Medulla oblongata (tissue), 1 donor: ENCODE data around the gene SPTBN4.
A peak's percentile ranks its signal among the peaks of the same experiment; 100 is the strongest.
"Not testable (repeated sequence)": the region's sequence is repeated elsewhere in the genome, so short reads cannot be mapped to it uniquely, and the experiment has no call there.

ENCODE experiments used
- DNase-seq: peaks from one replicate; pipeline ENCODE4 v3.0.0-alpha.2; 2015; ENCODE audit errors: extremely low spot score

The SPTBN4 gene

GRCh38 chr19:40529093-40529954 is 62.5 kb downstream of the SPTBN4 start:
- DNase-seq: peak; percentile 83

- no peak for DNase-seq
Observed at GRCh38 chr19:40530091-40530901, 63.5 kb downstream of the SPTBN4 start.

GRCh38 chr19:40533508-40533907 is 66.7 kb downstream of the SPTBN4 start:
- DNase-seq: no peak

GRCh38 chr19:40534148-40534547 is 67.3 kb downstream of the SPTBN4 start:
- DNase-seq: no peak

GRCh38 chr19:40539070-40539469 is 72.3 kb downstream of the SPTBN4 start:
- DNase-seq: no peak

GRCh38 chr19:40542202-40542859 is 75.5 kb downstream of the SPTBN4 start:
- DNase-seq: peak; percentile 30

- no peak for DNase-seq
Observed at GRCh38 chr19:40543029-40543597, 76.3 kb downstream of the SPTBN4 start.

- not testable (repeated sequence) for DNase-seq
Observed at GRCh38 chr19:40546153-40546841, 79.5 kb downstream of the SPTBN4 start.

- not testable (repeated sequence) for DNase-seq
Observed at GRCh38 chr19:40547190-40547589, 80.4 kb downstream of the SPTBN4 start.

- no peak for DNase-seq
Observed at GRCh38 chr19:40547836-40548235, 81.0 kb downstream of the SPTBN4 start.

GRCh38 chr19:40549007-40549708 is 82.4 kb downstream of the SPTBN4 start:
- DNase-seq: no peak

- no peak for DNase-seq
Observed at GRCh38 chr19:40550951-40551350, 84.2 kb downstream of the SPTBN4 start.

GRCh38 chr19:40552848-40553247 is 86.0 kb downstream of the SPTBN4 start:
- no peak for DNase-seq

GRCh38 chr19:40553885-40554857 is 87.4 kb downstream of the SPTBN4 start:
- DNase-seq: no peak

GRCh38 chr19:40555978-40556689 is 89.3 kb downstream of the SPTBN4 start:
- no peak for DNase-seq

GRCh38 chr19:40556953-40557530 is 90.2 kb downstream of the SPTBN4 start:
- no peak for DNase-seq

- DNase-seq: no peak
Observed at GRCh38 chr19:40559394-40559793, 92.6 kb downstream of the SPTBN4 start.

GRCh38 chr19:40560092-40560507 is 93.3 kb downstream of the SPTBN4 start:
- no peak for DNase-seq
